IMR-90 (cell line): Measurements from ENCODE around the gene CUBN. TPM values are rescaled to one million over a fixed set of nuclear protein-coding genes. Genes with fewer than 3 reads are reported as not detected.
A peak's percentile ranks its signal among the peaks of the same experiment; 100 is the strongest.

Experiments used
- ATAC-seq: fragments of 200-7000 bp; cut with Tn5 transposase; 2 replicates; pipeline ENCODE4 v1.9.1; 2020; ENCODE audit warnings: low read depth, mild to moderate bottlenecking, moderate library complexity
- BruUV-seq: library from RNA; stranded (reverse); fragments of 400-500 nt; replicated peaks from 2 replicates; lab custom pipeline; 2021; lab: Mats Ljungman, UMichigan
- CTCF ChIA-PET: fragments of 300-600 bp; formaldehyde crosslinking; extraction: SDS; loops from one replicate; lab custom pipeline; 2021; ENCODE audit warnings: antibody characterized with exemption; lab: Yijun Ruan, JAX
- POLR2A ChIA-PET: fragments of 300-600 bp; sonication (Branson Sonifier 250); formaldehyde crosslinking; loops from one replicate; lab custom pipeline; 2022; ENCODE audit warnings: antibody characterized with exemption; ENCODE audit not compliant: unreplicated experiment; lab: Charles Lee
- DNase-seq: peaks from one replicate; pipeline ENCODE4 v3.0.0; 2013
- H2AFZ ChIP-seq: replicated peaks from 2 replicates; pipeline ENCODE3; 2013; ENCODE audit warnings: low read length, mild to moderate bottlenecking; ENCODE audit not compliant: poor library complexity
- H2AK5ac ChIP-seq: 2 replicates; pipeline ENCODE4 v1.6.1; 2013; ENCODE audit warnings: low read depth, low read length, inconsistent platforms
- H2AK9ac ChIP-seq: replicated peaks from 2 replicates; pipeline ENCODE3; 2013; ENCODE audit warnings: mild to moderate bottlenecking, low read depth, low read length, moderate library complexity; ENCODE audit not compliant: poor library complexity
- H2BK120ac ChIP-seq: 2 replicates; pipeline ENCODE4 v1.6.1; 2013; ENCODE audit warnings: low read depth, low read length, inconsistent platforms
- H2BK15ac ChIP-seq: 3 replicates; pipeline ENCODE4 v1.6.1; 2013; ENCODE audit warnings: low read depth, low read length, inconsistent platforms
- H2BK20ac ChIP-seq: 2 replicates; pipeline ENCODE4 v1.6.1; 2013; ENCODE audit warnings: low read depth, mild to moderate bottlenecking, inconsistent platforms, low read length, moderate library complexity
- H2BK5ac ChIP-seq: 2 replicates; pipeline ENCODE4 v1.6.1; 2013; ENCODE audit warnings: mild to moderate bottlenecking, low read depth, low read length, inconsistent platforms; ENCODE audit not compliant: poor library complexity, severe bottlenecking
- H3K14ac ChIP-seq: replicated peaks from 2 replicates; pipeline ENCODE4 v1.6.1; 2013; ENCODE audit warnings: low read depth, low read length, inconsistent platforms
- H3K18ac ChIP-seq: 2 replicates; pipeline ENCODE4 v1.6.1; 2013; ENCODE audit warnings: low read depth, low read length, control low read depth
- H3K23ac ChIP-seq: 2 replicates; pipeline ENCODE4 v1.6.1; 2013; ENCODE audit warnings: low read depth, low read length, inconsistent platforms
- H3K27ac ChIP-seq: 2 replicates; pipeline ENCODE4 v1.5.1; 2013; ENCODE audit warnings: mild to moderate bottlenecking, control low read depth, low read length; ENCODE audit not compliant: insufficient read depth
- H3K27me3 ChIP-seq: 2 replicates; pipeline ENCODE4 v1.6.1; 2013; ENCODE audit warnings: low read length; ENCODE audit not compliant: control insufficient read depth, insufficient read depth
- H3K36me3 ChIP-seq: 2 replicates; pipeline ENCODE4 v1.6.1; 2013; ENCODE audit warnings: low read length, mixed read lengths; ENCODE audit not compliant: control insufficient read depth, insufficient read depth
- H3K4ac ChIP-seq: 2 replicates; pipeline ENCODE4 v1.6.1; 2013; ENCODE audit warnings: low read depth, low read length, inconsistent platforms
- H3K4me1 ChIP-seq: 2 replicates; pipeline ENCODE4 v1.6.1; 2013; ENCODE audit warnings: low read length, mixed read lengths; ENCODE audit not compliant: control insufficient read depth, insufficient read depth
- H3K4me2 ChIP-seq: 2 replicates; pipeline ENCODE4 v1.6.1; 2013; ENCODE audit warnings: low read depth, mild to moderate bottlenecking, control low read depth, low read length, moderate library complexity
- H3K4me3 ChIP-seq: 2 replicates; pipeline ENCODE4 v1.5.1; 2013; ENCODE audit warnings: low read depth, mild to moderate bottlenecking, control low read depth, low read length, moderate library complexity; ENCODE audit not compliant: insufficient read depth
- H3K56ac ChIP-seq: 2 replicates; pipeline ENCODE4 v1.6.1; 2013; ENCODE audit warnings: low read length, inconsistent platforms; ENCODE audit not compliant: insufficient read depth; ENCODE audit errors: extremely low read depth
- H3K79me1 ChIP-seq, 2 experiments: 2 replicates each; pipeline ENCODE4 v1.6.1; 2013; ENCODE audit warnings: low read length in 2 of 2, inconsistent platforms in 1 of 2, low read depth in 1 of 2
- H3K9ac ChIP-seq: 2 replicates; pipeline ENCODE4 v1.6.1; 2013; ENCODE audit warnings: low read depth, low read length, control low read depth
- H3K9me1 ChIP-seq: 2 replicates; pipeline ENCODE4 v1.6.1; 2013; ENCODE audit warnings: low read length, inconsistent platforms; ENCODE audit not compliant: insufficient read depth
- H3K9me3 ChIP-seq: 2 replicates; pipeline ENCODE4 v1.6.1; 2013; ENCODE audit warnings: low read length; ENCODE audit not compliant: control insufficient read depth, insufficient read depth
- H4K20me1 ChIP-seq: 2 replicates; pipeline ENCODE4 v1.6.1; 2013; ENCODE audit warnings: low read length, inconsistent platforms; ENCODE audit not compliant: insufficient read depth
- H4K5ac ChIP-seq: 2 replicates; pipeline ENCODE4 v1.6.1; 2013; ENCODE audit warnings: mild to moderate bottlenecking, low read depth, low read length, control low read depth
- H4K8ac ChIP-seq, 2 experiments: 2 replicates each; pipeline ENCODE4 v1.6.1; 2013; ENCODE audit warnings: low read depth in 2 of 2, low read length in 2 of 2, control low read depth in 1 of 2, inconsistent platforms in 1 of 2
- H4K91ac ChIP-seq: 2 replicates; pipeline ENCODE4 v1.6.1; 2013; ENCODE audit warnings: low read depth, low read length, inconsistent platforms; ENCODE audit not compliant: insufficient read depth
- BHLHE40 ChIP-seq: fragments of 150-350 bp; IDR thresholded peaks from 2 replicates; pipeline ENCODE4 v1.6.1; 2016; ENCODE audit warnings: mild to moderate bottlenecking, low read depth, low read length
- CEBPB ChIP-seq: IDR thresholded peaks from 2 replicates; pipeline ENCODE4 v1.6.1; 2012; ENCODE audit warnings: low read depth, low read length, improper control_type of control experiment
- CHD1 ChIP-seq: IDR thresholded peaks from 2 replicates; pipeline ENCODE4 v1.6.1; 2012; ENCODE audit warnings: low read depth, low read length, improper control_type of control experiment
- FOS ChIP-seq: fragments of 150-350 bp; IDR thresholded peaks from 2 replicates; pipeline ENCODE4 v1.6.1; 2016; ENCODE audit warnings: low read depth, low read length
- MAFK ChIP-seq: IDR thresholded peaks from 2 replicates; pipeline ENCODE4 v1.6.1; 2012; ENCODE audit warnings: low read depth, low read length, improper control_type of control experiment
- MAZ ChIP-seq: IDR thresholded peaks from 2 replicates; pipeline ENCODE4 v1.6.1; 2012; ENCODE audit warnings: low read depth, mild to moderate bottlenecking, low read length, improper control_type of control experiment, moderate library complexity, borderline replicate concordance
- MXI1 ChIP-seq: IDR thresholded peaks from 2 replicates; pipeline ENCODE4 v1.6.1; 2012; ENCODE audit warnings: low read depth, mild to moderate bottlenecking, low read length, moderate library complexity, borderline replicate concordance
- NFE2L2 ChIP-seq: fragments of 150-350 bp; IDR thresholded peaks from 2 replicates; pipeline ENCODE4 v1.6.1; 2016; ENCODE audit warnings: low read depth, mild to moderate bottlenecking, low read length
- POLR2A ChIP-seq: IDR thresholded peaks from 2 replicates; pipeline ENCODE4 v1.6.1; 2012; ENCODE audit warnings: mild to moderate bottlenecking, low read depth, low read length
- RAD21 ChIP-seq: IDR thresholded peaks from 2 replicates; pipeline ENCODE4 v1.6.1; 2012; ENCODE audit warnings: low read length, improper control_type of control experiment
- RCOR1 ChIP-seq: IDR thresholded peaks from 2 replicates; pipeline ENCODE4 v1.6.1; 2012; ENCODE audit warnings: mild to moderate bottlenecking, low read length, improper control_type of control experiment; ENCODE audit not compliant: insufficient replicate concordance
- RFX5 ChIP-seq: IDR thresholded peaks from 2 replicates; pipeline ENCODE4 v1.8.0; 2012; ENCODE audit warnings: low read depth, mild to moderate bottlenecking, low read length, moderate library complexity
- SMC3 ChIP-seq: fragments of 150-350 bp; IDR thresholded peaks from 2 replicates; pipeline ENCODE4 v1.6.1; 2016; ENCODE audit warnings: low read depth, mild to moderate bottlenecking, antibody characterized with exemption, low read length, moderate library complexity
- WGBS, 2 experiments: methylation state at CpG; one replicate each; pipeline versions ENCODE4 v1.1.5 to v1.1.7; 2013; ENCODE audit warnings: missing lambda C conversion rate in 2 of 2; ENCODE audit not compliant: insufficient read length in 1 of 2; ENCODE audit errors: extremely low coverage in 2 of 2; 5-methylcytosine and 5-hydroxymethylcytosine counted together
- dilution Hi-C: fragments of 300-500 bp; cut with HindIII; formaldehyde crosslinking; loops from one replicate; pipeline ENCODE4 v1.14.3; 2018; ENCODE audit warnings: low sequenced_read_pairs; ENCODE audit not compliant: unreplicated experiment
- in situ Hi-C: fragments of 300-500 bp; cut with MboI; formaldehyde crosslinking; loops from 3 replicates; pipeline ENCODE4 v1.14.3; 2019; ENCODE audit warnings: low sequenced_read_pairs, inconsistent platforms, mixed read lengths
- intact Hi-C: fragments of 100-400 bp; cut with micrococcal nuclease; formaldehyde crosslinking; loops from 2 replicates; pipeline ENCODE4 v1.10.0; 2022
- polyA plus RNA-seq, 3 experiments: library from polyadenylated mRNA; depleted of rRNA; stranded (reverse); fragments of >200 nt; gene quantifications; 2 replicates each; pipeline ENCODE4 v1.2.3, GENCODE V29; 2012; ENCODE audit warnings: low replicate concordance in 1 of 3
- total RNA-seq: library from RNA; depleted of rRNA; stranded (reverse); fragments of >200 nt; gene quantifications from 2 replicates; pipeline ENCODE4 v1.2.3, GENCODE V29; 2012
- TF ChIP-seq, protein P1 (sequence below): fragments of 150-350 bp; IDR thresholded peaks from 2 replicates; pipeline ENCODE4 v1.6.1; 2016; ENCODE audit warnings: low read depth, mild to moderate bottlenecking, low read length, moderate library complexity, borderline replicate concordance
- TF ChIP-seq, protein P2 (sequence below): conservative IDR thresholded peaks from 2 replicates; pipeline ENCODE4 v1.5.1; 2012; ENCODE audit warnings: mild to moderate bottlenecking, low read depth, low read length, improper control_type of control experiment

Gene CUBN
- total and polyA plus RNA-seq, 2 of the 4 experiments (the other 2 are of a cell fraction) = 0.19 to 0.54 TPM

GRCh38 chr10:17003651-17004286 is 125.8 kb downstream of the CUBN start:
- peaks cover 0 to 1% of the 10 kb centered on the region in 2 experiments; a peak in 1 of 4 replicates for H3K79me1 ChIP-seq
- H3K9me3 ChIP-seq = no peaks in the 10 kb centered on the region
- no peaks in the 10 kb centered on the region for H4K20me1 ChIP-seq
- no peak overlapping the region for H3K23ac ChIP-seq
- no peak overlapping the region for H3K4me2 ChIP-seq
- no peak overlapping the region for H3K56ac ChIP-seq
- TF ChIP-seq RAD21 (no peak), BHLHE40 (no peak), MAZ (no peak), MAFK (no peak), POLR2A (no peak), CHD1 (no peak), RCOR1 (no peak), CEBPB (no peak), NFE2L2 (no peak), MXI1 (no peak), SMC3 (no peak), FOS (no peak), RFX5 (no peak)
- TF ChIP-seq, protein P1, sequence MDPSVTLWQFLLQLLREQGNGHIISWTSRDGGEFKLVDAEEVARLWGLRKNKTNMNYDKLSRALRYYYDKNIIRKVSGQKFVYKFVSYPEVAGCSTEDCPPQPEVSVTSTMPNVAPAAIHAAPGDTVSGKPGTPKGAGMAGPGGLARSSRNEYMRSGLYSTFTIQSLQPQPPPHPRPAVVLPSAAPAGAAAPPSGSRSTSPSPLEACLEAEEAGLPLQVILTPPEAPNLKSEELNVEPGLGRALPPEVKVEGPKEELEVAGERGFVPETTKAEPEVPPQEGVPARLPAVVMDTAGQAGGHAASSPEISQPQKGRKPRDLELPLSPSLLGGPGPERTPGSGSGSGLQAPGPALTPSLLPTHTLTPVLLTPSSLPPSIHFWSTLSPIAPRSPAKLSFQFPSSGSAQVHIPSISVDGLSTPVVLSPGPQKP = no peak
- TF ChIP-seq, protein P2, sequence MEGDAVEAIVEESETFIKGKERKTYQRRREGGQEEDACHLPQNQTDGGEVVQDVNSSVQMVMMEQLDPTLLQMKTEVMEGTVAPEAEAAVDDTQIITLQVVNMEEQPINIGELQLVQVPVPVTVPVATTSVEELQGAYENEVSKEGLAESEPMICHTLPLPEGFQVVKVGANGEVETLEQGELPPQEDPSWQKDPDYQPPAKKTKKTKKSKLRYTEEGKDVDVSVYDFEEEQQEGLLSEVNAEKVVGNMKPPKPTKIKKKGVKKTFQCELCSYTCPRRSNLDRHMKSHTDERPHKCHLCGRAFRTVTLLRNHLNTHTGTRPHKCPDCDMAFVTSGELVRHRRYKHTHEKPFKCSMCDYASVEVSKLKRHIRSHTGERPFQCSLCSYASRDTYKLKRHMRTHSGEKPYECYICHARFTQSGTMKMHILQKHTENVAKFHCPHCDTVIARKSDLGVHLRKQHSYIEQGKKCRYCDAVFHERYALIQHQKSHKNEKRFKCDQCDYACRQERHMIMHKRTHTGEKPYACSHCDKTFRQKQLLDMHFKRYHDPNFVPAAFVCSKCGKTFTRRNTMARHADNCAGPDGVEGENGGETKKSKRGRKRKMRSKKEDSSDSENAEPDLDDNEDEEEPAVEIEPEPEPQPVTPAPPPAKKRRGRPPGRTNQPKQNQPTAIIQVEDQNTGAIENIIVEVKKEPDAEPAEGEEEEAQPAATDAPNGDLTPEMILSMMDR = no peak
- H3K27ac ChIP-seq = no peak overlapping the region
- intact Hi-C loops = loop anchor here (2.0 kb wide), 1 partner anchor 19 kb away; no protein-coding TSS in a partner anchor
- no peak overlapping the region for H2BK5ac ChIP-seq
- ATAC-seq (no peak), DNase-seq (no peak)
- H2AK5ac ChIP-seq = peak overlapping the region; percentile 68; the same call in 1 of the 2 replicates
- peaks cover 22% of the 10 kb centered on the region for H3K9me1 ChIP-seq
- peak overlapping the region; percentile 23; the same call in 1 of the 2 replicates for H3K14ac ChIP-seq
- POLR2A ChIA-PET = no interaction called here
- H4K5ac ChIP-seq = no peak overlapping the region
- peaks cover 26% of the 10 kb centered on the region for H3K4me1 ChIP-seq
- no peak overlapping the region for H3K9ac ChIP-seq
- dilution Hi-C loops = no loop called here
- H2AK9ac ChIP-seq = no peak overlapping the region
- CTCF ChIA-PET = no interaction called here
- in situ Hi-C loops = no loop called here
- BruUV-seq = no TSS peak
- peak overlapping the region; percentile 63 for H2BK20ac ChIP-seq
- peak overlapping the region; percentile 18; the same call in 2 of the 3 replicates for H2BK15ac ChIP-seq
- no peak overlapping the region for H4K8ac ChIP-seq
- no peaks in the 10 kb centered on the region for H3K36me3 ChIP-seq
- no peak overlapping the region for H3K4me3 ChIP-seq
- H2AFZ ChIP-seq = no peak overlapping the region
- H3K4ac ChIP-seq = no peak overlapping the region; the same call in 1 of the 2 replicates
- WGBS, 2 experiments = 100% methylated on average over 5 of the region's 7 CpGs; no CpG with 5 or more reads in 1 of the 2 experiments
- no peak overlapping the region for H3K18ac ChIP-seq
- peak overlapping the region; percentile 71; the same call in 1 of the 2 replicates for H2BK120ac ChIP-seq
- H4K91ac ChIP-seq = 0 out of 2 replicates have a peak overlapping the region, but pooled peaks have one; percentile 25
- H3K27me3 ChIP-seq = no peaks in the 10 kb centered on the region
